VCaP (cell line): ENCODE data around the gene NVL.
A peak's percentile ranks its signal among the peaks of the same experiment; 100 is the strongest.

ENCODE experiments used
- H3K27ac ChIP-seq: fragments of 450-650 bp; 2 replicates; pipeline ENCODE4 v1.5.1; 2017
- CTCF ChIP-seq: fragments of 450-650 bp; conservative IDR thresholded peaks from 2 replicates; pipeline ENCODE4 v1.5.1; 2017; ENCODE audit warnings: mild to moderate bottlenecking, moderate library complexity

The NVL gene

GRCh38 chr1:224203243-224204016, 126.5 kb downstream of the NVL start:
- H3K27ac ChIP-seq, result peak overlapping the region; percentile 97
- TF ChIP-seq CTCF, result no peak

- H3K27ac ChIP-seq, result peak overlapping the region; percentile 97
- no peak for TF ChIP-seq CTCF
Measured at GRCh38 chr1:224201853-224202252, 128.1 kb downstream of the NVL start.

- H3K27ac ChIP-seq, result peak overlapping the region; percentile 97
- no peak for TF ChIP-seq CTCF
Measured at GRCh38 chr1:224201383-224201782, 128.6 kb downstream of the NVL start.

GRCh38 chr1:224199679-224200078, 130.3 kb downstream of the NVL start:
- H3K27ac ChIP-seq, result peak overlapping the region; percentile 11; the same call in 1 of the 2 replicates
- no peak for TF ChIP-seq CTCF

GRCh38 chr1:224198572-224198971, 131.4 kb downstream of the NVL start:
- no peak for TF ChIP-seq CTCF
- H3K27ac ChIP-seq, result no peak overlapping the region

- no peak for TF ChIP-seq CTCF
- H3K27ac ChIP-seq, result no peak overlapping the region
Measured at GRCh38 chr1:224196813-224197600, 133.0 kb downstream of the NVL start.

GRCh38 chr1:224193319-224193966, 136.5 kb downstream of the NVL start:
- TF ChIP-seq CTCF, result no peak
- no peak overlapping the region for H3K27ac ChIP-seq
